H9 (cell line): ENCODE results near the gene BAAT. TPM values are rescaled to one million over a fixed set of nuclear protein-coding genes. Genes with fewer than 3 reads are reported as not detected.

Experiments used
- DNase-seq: peaks from one replicate; pipeline ENCODE4 v3.0.0-alpha.2; 2017
- H2AFZ ChIP-seq: one replicate; pipeline ENCODE4 v1.6.1; 2013; ENCODE audit warnings: mild to moderate bottlenecking, low read length, control low read depth, moderate library complexity
- H2AK5ac ChIP-seq: 2 replicates; pipeline ENCODE4 v1.6.1; 2013; ENCODE audit warnings: low read length, control low read depth, mixed read lengths; ENCODE audit not compliant: insufficient read length
- H2BK120ac ChIP-seq: one replicate; pipeline ENCODE4 v1.6.1; 2013; ENCODE audit warnings: low read depth, mild to moderate bottlenecking, low read length, control low read depth, inconsistent platforms; ENCODE audit not compliant: poor library complexity, severe bottlenecking
- H2BK12ac ChIP-seq: 2 replicates; pipeline ENCODE4 v1.6.1; 2013; ENCODE audit warnings: low read length, control low read depth, mixed read lengths, low read depth; ENCODE audit not compliant: insufficient read length
- H2BK15ac ChIP-seq: 2 replicates; pipeline ENCODE4 v1.6.1; 2013; ENCODE audit warnings: low read depth, low read length, control low read depth
- H2BK20ac ChIP-seq: one replicate; pipeline ENCODE4 v1.6.1; 2013; ENCODE audit warnings: low read depth, mild to moderate bottlenecking, low read length, control low read depth, inconsistent platforms; ENCODE audit not compliant: poor library complexity, severe bottlenecking
- H2BK5ac ChIP-seq: 2 replicates; pipeline ENCODE4 v1.6.1; 2013; ENCODE audit warnings: low read length, control low read depth, mixed read lengths; ENCODE audit not compliant: insufficient read length
- H3K14ac ChIP-seq: 2 replicates; pipeline ENCODE4 v1.6.1; 2013; ENCODE audit warnings: low read length, control low read depth; ENCODE audit not compliant: insufficient read depth
- H3K18ac ChIP-seq: 2 replicates; pipeline ENCODE4 v1.6.1; 2013; ENCODE audit warnings: low read depth, mild to moderate bottlenecking, mixed read lengths, low read length, control low read depth; ENCODE audit not compliant: insufficient read length
- H3K23ac ChIP-seq: 2 replicates; pipeline ENCODE4 v1.6.1; 2013; ENCODE audit warnings: low read length, control low read depth, mixed read lengths, low read depth; ENCODE audit not compliant: insufficient read length
- H3K23me2 ChIP-seq: 2 replicates; pipeline ENCODE4 v1.6.1; 2013; ENCODE audit warnings: low read depth, mild to moderate bottlenecking, mixed read lengths, low read length, control low read depth; ENCODE audit not compliant: insufficient read length, poor library complexity, severe bottlenecking
- H3K27ac ChIP-seq: 2 replicates; pipeline ENCODE4 v1.5.1; 2013; ENCODE audit warnings: low read length, control low read depth, mixed read lengths, low read depth; ENCODE audit not compliant: insufficient read length
- H3K27me3 ChIP-seq: 2 replicates; pipeline ENCODE4 v1.6.1; 2013; ENCODE audit warnings: low read length, control low read depth, inconsistent platforms; ENCODE audit not compliant: insufficient read depth
- H3K4ac ChIP-seq: 2 replicates; pipeline ENCODE4 v1.6.1; 2013; ENCODE audit warnings: low read depth, mild to moderate bottlenecking, control low read depth, inconsistent platforms, low read length, moderate library complexity
- H3K4me1 ChIP-seq: 2 replicates; pipeline ENCODE4 v1.6.1; 2013; ENCODE audit warnings: low read length, control low read depth, inconsistent platforms; ENCODE audit not compliant: insufficient read depth
- H3K4me2 ChIP-seq: 2 replicates; pipeline ENCODE4 v1.6.1; 2013; ENCODE audit warnings: low read length, control low read depth, mixed read lengths; ENCODE audit not compliant: insufficient read length, insufficient read depth
- H3K56ac ChIP-seq: 2 replicates; pipeline ENCODE4 v1.6.1; 2013; ENCODE audit warnings: low read depth, mild to moderate bottlenecking, mixed read lengths, low read length, control low read depth; ENCODE audit not compliant: insufficient read length
- H3K79me1 ChIP-seq: 2 replicates; pipeline ENCODE4 v1.6.1; 2013; ENCODE audit warnings: low read depth, mild to moderate bottlenecking, moderate library complexity, low read length, control low read depth, inconsistent platforms; ENCODE audit not compliant: insufficient read depth, poor library complexity, severe bottlenecking
- H3K79me2 ChIP-seq: 2 replicates; pipeline ENCODE4 v1.6.1; 2013; ENCODE audit warnings: low read length, control low read depth, inconsistent platforms; ENCODE audit not compliant: insufficient read depth
- H3K9ac ChIP-seq: 2 replicates; pipeline ENCODE4 v1.6.1; 2013; ENCODE audit warnings: low read length, control low read depth, mixed read lengths; ENCODE audit not compliant: insufficient read length; ENCODE audit errors: extremely low read depth
- H3K9me3 ChIP-seq: one replicate; pipeline ENCODE4 v1.6.1; 2013; ENCODE audit warnings: low read depth, low read length, inconsistent platforms; ENCODE audit not compliant: control insufficient read depth
- H3T11ph ChIP-seq: one replicate; pipeline ENCODE4 v1.6.1; 2013; ENCODE audit warnings: mild to moderate bottlenecking, low read length, control low read depth, inconsistent platforms
- H4K20me1 ChIP-seq: one replicate; pipeline ENCODE4 v1.6.1; 2013; ENCODE audit not compliant: control insufficient read depth, insufficient read length, insufficient read depth
- H4K5ac ChIP-seq: 2 replicates; pipeline ENCODE4 v1.6.1; 2013; ENCODE audit warnings: low read depth, mild to moderate bottlenecking, mixed read lengths, low read length, control low read depth; ENCODE audit not compliant: insufficient read length
- H4K8ac ChIP-seq: replicated peaks from 2 replicates; pipeline ENCODE4 v1.6.1; 2013; ENCODE audit warnings: low read length, control low read depth, mixed read lengths, low read depth; ENCODE audit not compliant: insufficient read length
- H4K91ac ChIP-seq: 2 replicates; pipeline ENCODE4 v1.6.1; 2013; ENCODE audit warnings: low read depth, mild to moderate bottlenecking, moderate library complexity, mixed read lengths, low read length, control low read depth; ENCODE audit not compliant: insufficient read length
- H3K27ac Mint-ChIP-seq, 3 experiments: 2 replicates in 2 of 3; 3 replicates in 1 of 3; pipeline ENCODE4 v1.8.0; 2020 to 2021; ENCODE audit warnings: mixed read lengths in 3 of 3, mild to moderate bottlenecking in 1 of 3, moderate library complexity in 1 of 3
- H3K27me3 Mint-ChIP-seq: 2 replicates; pipeline ENCODE4 v1.8.0; 2021; ENCODE audit warnings: low read depth, mild to moderate bottlenecking, moderate library complexity, mixed read lengths
- H3K36me3 Mint-ChIP-seq, 3 experiments: 2 replicates in 2 of 3; 3 replicates in 1 of 3; pipeline ENCODE4 v1.8.0; 2020 to 2021; ENCODE audit warnings: low read depth in 3 of 3, mixed read lengths in 3 of 3; ENCODE audit not compliant: insufficient read depth in 1 of 3
- H3K4me1 Mint-ChIP-seq, 2 experiments: 2 replicates each; pipeline ENCODE4 v1.8.0; 2020; ENCODE audit warnings: mixed read lengths in 2 of 2
- H3K4me3 Mint-ChIP-seq, 2 experiments: 2 replicates in 1 of 2; 3 replicates in 1 of 2; pipeline ENCODE4 v1.8.0; 2020 to 2021; ENCODE audit warnings: mild to moderate bottlenecking in 2 of 2, mixed read lengths in 2 of 2, moderate library complexity in 1 of 2
- H3K9me3 Mint-ChIP-seq, 2 experiments: 2 replicates in 1 of 2; 3 replicates in 1 of 2; pipeline ENCODE4 v1.8.0; 2020; ENCODE audit warnings: mild to moderate bottlenecking in 2 of 2, mixed read lengths in 2 of 2, moderate library complexity in 1 of 2
- CTCF ChIP-seq: fragments of 200-600 bp; sonication (generic); conservative IDR thresholded peaks from 3 replicates; pipeline ENCODE4 v1.8.0; 2021; ENCODE audit warnings: antibody characterized with exemption, mild to moderate bottlenecking
- total RNA-seq: library from RNA; stranded (reverse); gene quantifications from 2 replicates; pipeline ENCODE4 v1.2.1, GENCODE V29; 2021

Gene BAAT
- total RNA-seq, 1 experiment from 2014 or later = 0.09 TPM

- Histone ChIP-seq H3K18ac (no peak overlapping the region), H3K23me2 (no peaks in the 10 kb centered on the region), H3K14ac (no peak overlapping the region), H3K4me1 (no peaks in the 10 kb centered on the region), H2BK12ac (no peak overlapping the region), H4K91ac (no peak overlapping the region), H3K9me3 (no peaks in the 10 kb centered on the region), H3K79me2 (no peaks in the 10 kb centered on the region), H3K23ac (no peak overlapping the region), H3K56ac (no peak overlapping the region), H2BK20ac (no peak overlapping the region), H2BK120ac (no peak overlapping the region), H3K4ac (no peak overlapping the region), H3K27ac (no peak overlapping the region), H2AK5ac (no peak overlapping the region), H3K79me1 (no peaks in the 10 kb centered on the region), H4K8ac (no peak overlapping the region), H3T11ph (no peak overlapping the region), H2BK15ac (no peak overlapping the region), H3K9ac (no peak overlapping the region), H2BK5ac (no peak overlapping the region), H4K20me1 (no peaks in the 10 kb centered on the region), H3K27me3 (no peaks in the 10 kb centered on the region), H4K5ac (no peak overlapping the region), H2AFZ (no peak overlapping the region), H3K4me2 (no peak overlapping the region)
- Mint-ChIP-seq H3K27ac (no peak overlapping the region), H3K4me1 (no peaks in the 10 kb centered on the region), H3K4me3 (no peak overlapping the region), H3K36me3 (no peaks in the 10 kb centered on the region), H3K27me3 (no peaks in the 10 kb centered on the region), H3K9me3 (peaks cover 0 to 4% of the 10 kb centered on the region in 2 experiments; a peak in 1 of 5 replicates)
- no peak for DNase-seq
- TF ChIP-seq CTCF = no peak
Measured at GRCh38 chr9:101360647-101361046, 24.2 kb downstream of the BAAT start.
